Testis (tissue), 3 donors: ENCODE data around the gene PCBP3. TPM values are rescaled to one million over a fixed set of nuclear protein-coding genes. Genes with fewer than 3 reads are reported as not detected.

Source experiments
- DNase-seq: peaks from one replicate; pipeline ENCODE4 v3.0.0-alpha.2; 2019
- H3K27ac ChIP-seq, 2 donors: fragments of 200-600 bp; sonication (generic); one replicate each; pipeline ENCODE4 v1.5.1; 2019
- H3K27me3 ChIP-seq: fragments of 200-600 bp; sonication (generic); one replicate; pipeline ENCODE4 v1.5.1; 2019
- H3K36me3 ChIP-seq: fragments of 200-600 bp; sonication (generic); one replicate; pipeline ENCODE4 v1.5.1; 2017; ENCODE audit warnings: low read depth; ENCODE audit errors: missing control alignments
- H3K4me1 ChIP-seq: fragments of 200-600 bp; sonication (generic); one replicate; pipeline ENCODE4 v1.5.1; 2019
- H3K4me3 ChIP-seq, 2 donors: fragments of 200-600 bp; sonication (generic); one replicate each; pipeline ENCODE4 v1.5.1; 2017 to 2019
- H3K9me3 ChIP-seq: fragments of 200-600 bp; sonication (generic); one replicate; pipeline ENCODE4 v1.5.1; 2017
- CTCF ChIP-seq, 3 experiments: fragments of 450-650 bp in 2 of 3; fragments of 200-600 bp in 1 of 3; sonication (generic) in 1 of 3; IDR thresholded peaks; one replicate each; pipeline ENCODE4 v1.5.1; 2016 to 2019; ENCODE audit warnings: antibody characterized with exemption in 3 of 3, mild to moderate bottlenecking in 2 of 3, moderate library complexity in 1 of 3
- POLR2A ChIP-seq: fragments of 450-650 bp; IDR thresholded peaks from one replicate; pipeline ENCODE4 v1.6.1; 2017; ENCODE audit warnings: antibody characterized with exemption, mild to moderate bottlenecking, moderate library complexity
- WGBS, 2 donors: methylation state at CpG; one replicate each; pipeline ENCODE4 v1.1.5; 2018; 5-methylcytosine and 5-hydroxymethylcytosine counted together
- intact Hi-C: fragments of 100-400 bp; cut with DNase I; formaldehyde crosslinking; loops from one replicate; pipeline ENCODE4 v1.15.1; 2023; ENCODE audit warnings: low total_unique reads
- polyA plus RNA-seq: library from polyadenylated mRNA; stranded (reverse); fragments of 350-450 nt; fragmentation: Illumina TruSeq; extraction: RNeasy Lipid Tissue Mini Kit (QIAGEN cat#74804); gene quantifications from one replicate; pipeline ENCODE4 v1.2.3, GENCODE V29; 2014; ENCODE audit warnings: low read depth, low replicate concordance; ENCODE audit not compliant: insufficient read depth
- total RNA-seq, 2 donors: library from RNA; depleted of rRNA; stranded (reverse); fragments of >200 nt; gene quantifications; one replicate each; pipeline ENCODE4 v1.2.3, GENCODE V29; 2016

The PCBP3 gene
- total and polyA plus RNA-seq, 3 donors from 2014 or later, result 35.7 to 58.3 (median 38.0) TPM

GRCh38 chr21:45897191-45898027 is 253.9 kb downstream of the PCBP3 start:
- DNase-seq, result no peak
- H3K36me3 ChIP-seq, result no peaks in the 10 kb centered on the region
- H3K4me3 ChIP-seq, result no peak overlapping the region
- intact Hi-C loops, result no loop called here
- H3K27ac ChIP-seq, result no peak overlapping the region
- WGBS, 2 donors, result 92 to 93% methylated on average over 17 to 25 of the region's 25 CpGs
- TF ChIP-seq CTCF (IDR thresholded peaks at IDR 0.05), result no peak
- TF ChIP-seq POLR2A, result no peak
- peaks cover 12% of the 10 kb centered on the region for H3K4me1 ChIP-seq
- H3K9me3 ChIP-seq, result no peaks in the 10 kb centered on the region
- no peaks in the 10 kb centered on the region for H3K27me3 ChIP-seq

- Histone ChIP-seq H3K27me3 (no peaks in the 10 kb centered on the region), H3K36me3 (no peaks in the 10 kb centered on the region), H3K4me1 (peaks cover 12% of the 10 kb centered on the region), H3K9me3 (no peaks in the 10 kb centered on the region), H3K27ac (no peak overlapping the region), H3K4me3 (no peak overlapping the region)
- TF ChIP-seq POLR2A, result no peak
- TF ChIP-seq CTCF (IDR thresholded peaks at IDR 0.05), result no peak
- 72 to 75% methylated on average over 5 to 8 of the region's 8 CpGs for WGBS, 2 donors
- intact Hi-C loops, result no loop called here
- no peak for DNase-seq
These were observed 254.5 kb downstream of the PCBP3 start for GRCh38 chr21:45898028-45898350.

GRCh38 chr21:45898781-45899180 is 255.3 kb downstream of the PCBP3 start:
- Histone ChIP-seq H3K4me3 (no peak overlapping the region), H3K27me3 (no peaks in the 10 kb centered on the region), H3K9me3 (no peaks in the 10 kb centered on the region), H3K4me1 (peaks cover 9% of the 10 kb centered on the region), H3K36me3 (no peaks in the 10 kb centered on the region), H3K27ac (no peak overlapping the region)
- no peak for DNase-seq
- intact Hi-C loops, result no loop called here
- TF ChIP-seq POLR2A (no peak), CTCF (IDR thresholded peaks at IDR 0.05) (no peak)
- 83 to 84% methylated on average over 22 to 24 of the region's 24 CpGs for WGBS, 2 donors

GRCh38 chr21:45899317-45900033 is 255.9 kb downstream of the PCBP3 start:
- no peak overlapping the region for H3K27ac ChIP-seq
- H3K4me1 ChIP-seq, result peaks cover 2% of the 10 kb centered on the region
- DNase-seq, result no peak
- H3K27me3 ChIP-seq, result no peaks in the 10 kb centered on the region
- H3K4me3 ChIP-seq, result no peak overlapping the region
- H3K9me3 ChIP-seq, result no peaks in the 10 kb centered on the region
- TF ChIP-seq POLR2A (no peak), CTCF (IDR thresholded peaks at IDR 0.05) (no peak)
- H3K36me3 ChIP-seq, result no peaks in the 10 kb centered on the region
- intact Hi-C loops, result no loop called here
- 85% methylated on average over 17 of the region's 17 CpGs for WGBS, 2 donors
